IMR-90 (cell line): ENCODE results near the gene RAB6A. TPM values are rescaled to one million over a fixed set of nuclear protein-coding genes. Genes with fewer than 3 reads are reported as not detected.
A peak's percentile ranks its signal among the peaks of the same experiment; 100 is the strongest.

ENCODE experiments used
- ATAC-seq: fragments of 200-7000 bp; cut with Tn5 transposase; 2 replicates; pipeline ENCODE4 v1.9.1; 2020; ENCODE audit warnings: low read depth, mild to moderate bottlenecking, moderate library complexity
- BruUV-seq: library from RNA; stranded (reverse); fragments of 400-500 nt; replicated peaks from 2 replicates; lab custom pipeline; 2021; lab: Mats Ljungman, UMichigan
- CTCF ChIA-PET: fragments of 300-600 bp; formaldehyde crosslinking; extraction: SDS; loops from one replicate; lab custom pipeline; 2021; ENCODE audit warnings: antibody characterized with exemption; lab: Yijun Ruan, JAX
- POLR2A ChIA-PET: fragments of 300-600 bp; sonication (Branson Sonifier 250); formaldehyde crosslinking; loops from one replicate; lab custom pipeline; 2022; ENCODE audit warnings: antibody characterized with exemption; ENCODE audit not compliant: unreplicated experiment; lab: Charles Lee
- DNase-seq: peaks from one replicate; pipeline ENCODE4 v3.0.0; 2013
- H2AFZ ChIP-seq: replicated peaks from 2 replicates; pipeline ENCODE3; 2013; ENCODE audit warnings: low read length, mild to moderate bottlenecking; ENCODE audit not compliant: poor library complexity
- H2AK5ac ChIP-seq: 2 replicates; pipeline ENCODE4 v1.6.1; 2013; ENCODE audit warnings: low read depth, low read length, inconsistent platforms
- H2AK9ac ChIP-seq: replicated peaks from 2 replicates; pipeline ENCODE3; 2013; ENCODE audit warnings: mild to moderate bottlenecking, low read depth, low read length, moderate library complexity; ENCODE audit not compliant: poor library complexity
- H2BK120ac ChIP-seq: 2 replicates; pipeline ENCODE4 v1.6.1; 2013; ENCODE audit warnings: low read depth, low read length, inconsistent platforms
- H2BK15ac ChIP-seq: 3 replicates; pipeline ENCODE4 v1.6.1; 2013; ENCODE audit warnings: low read depth, low read length, inconsistent platforms
- H2BK20ac ChIP-seq: 2 replicates; pipeline ENCODE4 v1.6.1; 2013; ENCODE audit warnings: low read depth, mild to moderate bottlenecking, inconsistent platforms, low read length, moderate library complexity
- H2BK5ac ChIP-seq: 2 replicates; pipeline ENCODE4 v1.6.1; 2013; ENCODE audit warnings: mild to moderate bottlenecking, low read depth, low read length, inconsistent platforms; ENCODE audit not compliant: poor library complexity, severe bottlenecking
- H3K14ac ChIP-seq: replicated peaks from 2 replicates; pipeline ENCODE4 v1.6.1; 2013; ENCODE audit warnings: low read depth, low read length, inconsistent platforms
- H3K18ac ChIP-seq: 2 replicates; pipeline ENCODE4 v1.6.1; 2013; ENCODE audit warnings: low read depth, low read length, control low read depth
- H3K23ac ChIP-seq: 2 replicates; pipeline ENCODE4 v1.6.1; 2013; ENCODE audit warnings: low read depth, low read length, inconsistent platforms
- H3K27ac ChIP-seq: 2 replicates; pipeline ENCODE4 v1.5.1; 2013; ENCODE audit warnings: mild to moderate bottlenecking, control low read depth, low read length; ENCODE audit not compliant: insufficient read depth
- H3K27me3 ChIP-seq: 2 replicates; pipeline ENCODE4 v1.6.1; 2013; ENCODE audit warnings: low read length; ENCODE audit not compliant: control insufficient read depth, insufficient read depth
- H3K36me3 ChIP-seq: 2 replicates; pipeline ENCODE4 v1.6.1; 2013; ENCODE audit warnings: low read length, mixed read lengths; ENCODE audit not compliant: control insufficient read depth, insufficient read depth
- H3K4ac ChIP-seq: 2 replicates; pipeline ENCODE4 v1.6.1; 2013; ENCODE audit warnings: low read depth, low read length, inconsistent platforms
- H3K4me1 ChIP-seq: 2 replicates; pipeline ENCODE4 v1.6.1; 2013; ENCODE audit warnings: low read length, mixed read lengths; ENCODE audit not compliant: control insufficient read depth, insufficient read depth
- H3K4me2 ChIP-seq: 2 replicates; pipeline ENCODE4 v1.6.1; 2013; ENCODE audit warnings: low read depth, mild to moderate bottlenecking, control low read depth, low read length, moderate library complexity
- H3K4me3 ChIP-seq: 2 replicates; pipeline ENCODE4 v1.5.1; 2013; ENCODE audit warnings: low read depth, mild to moderate bottlenecking, control low read depth, low read length, moderate library complexity; ENCODE audit not compliant: insufficient read depth
- H3K56ac ChIP-seq: 2 replicates; pipeline ENCODE4 v1.6.1; 2013; ENCODE audit warnings: low read length, inconsistent platforms; ENCODE audit not compliant: insufficient read depth; ENCODE audit errors: extremely low read depth
- H3K79me1 ChIP-seq, 2 experiments: 2 replicates each; pipeline ENCODE4 v1.6.1; 2013; ENCODE audit warnings: low read length in 2 of 2, inconsistent platforms in 1 of 2, low read depth in 1 of 2
- H3K9ac ChIP-seq: 2 replicates; pipeline ENCODE4 v1.6.1; 2013; ENCODE audit warnings: low read depth, low read length, control low read depth
- H3K9me1 ChIP-seq: 2 replicates; pipeline ENCODE4 v1.6.1; 2013; ENCODE audit warnings: low read length, inconsistent platforms; ENCODE audit not compliant: insufficient read depth
- H3K9me3 ChIP-seq: 2 replicates; pipeline ENCODE4 v1.6.1; 2013; ENCODE audit warnings: low read length; ENCODE audit not compliant: control insufficient read depth, insufficient read depth
- H4K20me1 ChIP-seq: 2 replicates; pipeline ENCODE4 v1.6.1; 2013; ENCODE audit warnings: low read length, inconsistent platforms; ENCODE audit not compliant: insufficient read depth
- H4K5ac ChIP-seq: 2 replicates; pipeline ENCODE4 v1.6.1; 2013; ENCODE audit warnings: mild to moderate bottlenecking, low read depth, low read length, control low read depth
- H4K8ac ChIP-seq, 2 experiments: 2 replicates each; pipeline ENCODE4 v1.6.1; 2013; ENCODE audit warnings: low read depth in 2 of 2, low read length in 2 of 2, control low read depth in 1 of 2, inconsistent platforms in 1 of 2
- H4K91ac ChIP-seq: 2 replicates; pipeline ENCODE4 v1.6.1; 2013; ENCODE audit warnings: low read depth, low read length, inconsistent platforms; ENCODE audit not compliant: insufficient read depth
- BHLHE40 ChIP-seq: fragments of 150-350 bp; IDR thresholded peaks from 2 replicates; pipeline ENCODE4 v1.6.1; 2016; ENCODE audit warnings: mild to moderate bottlenecking, low read depth, low read length
- CEBPB ChIP-seq: IDR thresholded peaks from 2 replicates; pipeline ENCODE4 v1.6.1; 2012; ENCODE audit warnings: low read depth, low read length, improper control_type of control experiment
- CHD1 ChIP-seq: IDR thresholded peaks from 2 replicates; pipeline ENCODE4 v1.6.1; 2012; ENCODE audit warnings: low read depth, low read length, improper control_type of control experiment
- FOS ChIP-seq: fragments of 150-350 bp; IDR thresholded peaks from 2 replicates; pipeline ENCODE4 v1.6.1; 2016; ENCODE audit warnings: low read depth, low read length
- MAFK ChIP-seq: IDR thresholded peaks from 2 replicates; pipeline ENCODE4 v1.6.1; 2012; ENCODE audit warnings: low read depth, low read length, improper control_type of control experiment
- MAZ ChIP-seq: IDR thresholded peaks from 2 replicates; pipeline ENCODE4 v1.6.1; 2012; ENCODE audit warnings: low read depth, mild to moderate bottlenecking, low read length, improper control_type of control experiment, moderate library complexity, borderline replicate concordance
- MXI1 ChIP-seq: IDR thresholded peaks from 2 replicates; pipeline ENCODE4 v1.6.1; 2012; ENCODE audit warnings: low read depth, mild to moderate bottlenecking, low read length, moderate library complexity, borderline replicate concordance
- NFE2L2 ChIP-seq: fragments of 150-350 bp; IDR thresholded peaks from 2 replicates; pipeline ENCODE4 v1.6.1; 2016; ENCODE audit warnings: low read depth, mild to moderate bottlenecking, low read length
- POLR2A ChIP-seq: IDR thresholded peaks from 2 replicates; pipeline ENCODE4 v1.6.1; 2012; ENCODE audit warnings: mild to moderate bottlenecking, low read depth, low read length
- RAD21 ChIP-seq: IDR thresholded peaks from 2 replicates; pipeline ENCODE4 v1.6.1; 2012; ENCODE audit warnings: low read length, improper control_type of control experiment
- RCOR1 ChIP-seq: IDR thresholded peaks from 2 replicates; pipeline ENCODE4 v1.6.1; 2012; ENCODE audit warnings: mild to moderate bottlenecking, low read length, improper control_type of control experiment; ENCODE audit not compliant: insufficient replicate concordance
- RFX5 ChIP-seq: IDR thresholded peaks from 2 replicates; pipeline ENCODE4 v1.8.0; 2012; ENCODE audit warnings: low read depth, mild to moderate bottlenecking, low read length, moderate library complexity
- SMC3 ChIP-seq: fragments of 150-350 bp; IDR thresholded peaks from 2 replicates; pipeline ENCODE4 v1.6.1; 2016; ENCODE audit warnings: low read depth, mild to moderate bottlenecking, antibody characterized with exemption, low read length, moderate library complexity
- WGBS, 2 experiments: methylation state at CpG; one replicate each; pipeline versions ENCODE4 v1.1.5 to v1.1.7; 2013; ENCODE audit warnings: missing lambda C conversion rate in 2 of 2; ENCODE audit not compliant: insufficient read length in 1 of 2; ENCODE audit errors: extremely low coverage in 2 of 2; 5-methylcytosine and 5-hydroxymethylcytosine counted together
- dilution Hi-C: fragments of 300-500 bp; cut with HindIII; formaldehyde crosslinking; loops from one replicate; pipeline ENCODE4 v1.14.3; 2018; ENCODE audit warnings: low sequenced_read_pairs; ENCODE audit not compliant: unreplicated experiment
- in situ Hi-C: fragments of 300-500 bp; cut with MboI; formaldehyde crosslinking; loops from 3 replicates; pipeline ENCODE4 v1.14.3; 2019; ENCODE audit warnings: low sequenced_read_pairs, inconsistent platforms, mixed read lengths
- intact Hi-C: fragments of 100-400 bp; cut with micrococcal nuclease; formaldehyde crosslinking; loops from 2 replicates; pipeline ENCODE4 v1.10.0; 2022
- polyA plus RNA-seq, 3 experiments: library from polyadenylated mRNA; depleted of rRNA; stranded (reverse); fragments of >200 nt; gene quantifications; 2 replicates each; pipeline ENCODE4 v1.2.3, GENCODE V29; 2012; ENCODE audit warnings: low replicate concordance in 1 of 3
- total RNA-seq: library from RNA; depleted of rRNA; stranded (reverse); fragments of >200 nt; gene quantifications from 2 replicates; pipeline ENCODE4 v1.2.3, GENCODE V29; 2012
- TF ChIP-seq, protein P1 (sequence below): fragments of 150-350 bp; IDR thresholded peaks from 2 replicates; pipeline ENCODE4 v1.6.1; 2017; ENCODE audit warnings: mild to moderate bottlenecking, antibody characterized with exemption, low read length, low read depth
- TF ChIP-seq, protein P2 (sequence below): conservative IDR thresholded peaks from 2 replicates; pipeline ENCODE4 v1.5.1; 2012; ENCODE audit warnings: mild to moderate bottlenecking, low read depth, low read length, improper control_type of control experiment
- TF ChIP-seq, protein P3 (sequence below): fragments of 150-350 bp; IDR thresholded peaks from 2 replicates; pipeline ENCODE4 v1.6.1; 2016; ENCODE audit warnings: low read depth, mild to moderate bottlenecking, low read length, moderate library complexity, borderline replicate concordance

RAB6A gene
- total and polyA plus RNA-seq, 2 of the 4 experiments (the other 2 are of a cell fraction), result 65.5 to 81.0 TPM

DNA sequence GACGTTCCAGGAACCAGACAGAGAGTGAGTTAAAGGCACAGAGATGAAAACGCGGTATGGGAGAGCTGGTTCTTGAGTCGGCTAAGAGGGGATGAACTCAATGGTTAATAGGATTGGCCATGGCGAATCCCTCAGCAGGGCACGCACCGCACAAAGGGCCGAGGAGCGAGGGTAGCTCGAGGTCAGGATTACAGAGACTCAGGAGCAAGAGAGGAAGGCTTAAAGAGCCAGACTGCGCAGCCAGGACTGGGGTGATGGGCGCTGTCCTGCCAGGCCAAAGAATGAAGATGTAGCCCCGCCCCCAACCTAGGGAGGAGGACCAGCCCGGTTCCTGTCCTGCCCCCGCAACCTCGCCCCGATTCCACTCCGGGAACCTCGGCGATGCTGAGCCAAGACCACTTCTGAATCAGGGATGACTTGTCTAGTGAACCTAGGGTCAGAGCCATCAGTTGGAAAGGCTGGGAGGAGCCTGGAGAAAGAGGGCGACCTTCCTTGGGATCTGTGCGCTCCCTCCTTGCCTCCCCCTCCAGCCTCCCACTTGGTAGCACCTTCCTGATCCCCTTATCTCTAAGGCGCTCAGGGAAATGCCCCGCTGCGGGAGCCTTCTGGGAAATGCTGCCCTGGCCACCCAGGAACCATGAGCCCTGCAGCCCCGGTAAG is 114.8 kb downstream of the RAB6A start, which contains the start of gene PLEKHB1:
TSS of gene PLEKHB1 (plus strand) at position 610 of the 660 bp plus-strand sequence. CDS start at position 638, 28 bp downstream.
- H3K9ac ChIP-seq, result no peak within 1 kb of the TSS
- POLR2A ChIA-PET, result no interaction called here
- H2AK9ac ChIP-seq, result peak within 1 kb of the TSS; percentile 5
- no peak within 1 kb of the TSS for H3K56ac ChIP-seq
- in situ Hi-C loops, result no loop called here
- H3K36me3 ChIP-seq, result no peaks in the 10 kb centered on the region
- no peak within 1 kb of the TSS for H2BK120ac ChIP-seq
- H3K18ac ChIP-seq, result no peak within 1 kb of the TSS
- no peak within 1 kb of the TSS for H3K4me3 ChIP-seq
- H3K27ac ChIP-seq, result no peak within 1 kb of the TSS
- H3K4me2 ChIP-seq, result no peak within 1 kb of the TSS
- no peak within 1 kb of the TSS for H3K4ac ChIP-seq
- TF ChIP-seq FOS (no peak), RCOR1 (no peak), CHD1 (no peak), MXI1 (no peak), RAD21 (no peak), POLR2A (no peak), RFX5 (no peak), MAFK (no peak), SMC3 (no peak), MAZ (no peak), CEBPB (no peak), BHLHE40 (no peak), NFE2L2 (no peak)
- TF ChIP-seq, protein P1, sequence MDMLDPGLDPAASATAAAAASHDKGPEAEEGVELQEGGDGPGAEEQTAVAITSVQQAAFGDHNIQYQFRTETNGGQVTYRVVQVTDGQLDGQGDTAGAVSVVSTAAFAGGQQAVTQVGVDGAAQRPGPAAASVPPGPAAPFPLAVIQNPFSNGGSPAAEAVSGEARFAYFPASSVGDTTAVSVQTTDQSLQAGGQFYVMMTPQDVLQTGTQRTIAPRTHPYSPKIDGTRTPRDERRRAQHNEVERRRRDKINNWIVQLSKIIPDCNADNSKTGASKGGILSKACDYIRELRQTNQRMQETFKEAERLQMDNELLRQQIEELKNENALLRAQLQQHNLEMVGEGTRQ, result no peak
- TF ChIP-seq, protein P2, sequence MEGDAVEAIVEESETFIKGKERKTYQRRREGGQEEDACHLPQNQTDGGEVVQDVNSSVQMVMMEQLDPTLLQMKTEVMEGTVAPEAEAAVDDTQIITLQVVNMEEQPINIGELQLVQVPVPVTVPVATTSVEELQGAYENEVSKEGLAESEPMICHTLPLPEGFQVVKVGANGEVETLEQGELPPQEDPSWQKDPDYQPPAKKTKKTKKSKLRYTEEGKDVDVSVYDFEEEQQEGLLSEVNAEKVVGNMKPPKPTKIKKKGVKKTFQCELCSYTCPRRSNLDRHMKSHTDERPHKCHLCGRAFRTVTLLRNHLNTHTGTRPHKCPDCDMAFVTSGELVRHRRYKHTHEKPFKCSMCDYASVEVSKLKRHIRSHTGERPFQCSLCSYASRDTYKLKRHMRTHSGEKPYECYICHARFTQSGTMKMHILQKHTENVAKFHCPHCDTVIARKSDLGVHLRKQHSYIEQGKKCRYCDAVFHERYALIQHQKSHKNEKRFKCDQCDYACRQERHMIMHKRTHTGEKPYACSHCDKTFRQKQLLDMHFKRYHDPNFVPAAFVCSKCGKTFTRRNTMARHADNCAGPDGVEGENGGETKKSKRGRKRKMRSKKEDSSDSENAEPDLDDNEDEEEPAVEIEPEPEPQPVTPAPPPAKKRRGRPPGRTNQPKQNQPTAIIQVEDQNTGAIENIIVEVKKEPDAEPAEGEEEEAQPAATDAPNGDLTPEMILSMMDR, result no peak
- TF ChIP-seq, protein P3, sequence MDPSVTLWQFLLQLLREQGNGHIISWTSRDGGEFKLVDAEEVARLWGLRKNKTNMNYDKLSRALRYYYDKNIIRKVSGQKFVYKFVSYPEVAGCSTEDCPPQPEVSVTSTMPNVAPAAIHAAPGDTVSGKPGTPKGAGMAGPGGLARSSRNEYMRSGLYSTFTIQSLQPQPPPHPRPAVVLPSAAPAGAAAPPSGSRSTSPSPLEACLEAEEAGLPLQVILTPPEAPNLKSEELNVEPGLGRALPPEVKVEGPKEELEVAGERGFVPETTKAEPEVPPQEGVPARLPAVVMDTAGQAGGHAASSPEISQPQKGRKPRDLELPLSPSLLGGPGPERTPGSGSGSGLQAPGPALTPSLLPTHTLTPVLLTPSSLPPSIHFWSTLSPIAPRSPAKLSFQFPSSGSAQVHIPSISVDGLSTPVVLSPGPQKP, result no peak
- H2BK20ac ChIP-seq, result no peak within 1 kb of the TSS
- H3K23ac ChIP-seq, result no peak within 1 kb of the TSS; the same call in 1 of the 2 replicates
- no peak within 1 kb of the TSS for H4K91ac ChIP-seq
- WGBS, 2 experiments, result 31% methylated on average over 12 of the region's 26 CpGs; no CpG with 5 or more reads in 1 of the 2 experiments
- no peak within 1 kb of the TSS for H2AK5ac ChIP-seq
- peak within 1 kb of the TSS; percentile 87 for H2AFZ ChIP-seq
- no peak within 1 kb of the TSS for H2BK5ac ChIP-seq
- H2BK15ac ChIP-seq, result no peak within 1 kb of the TSS
- ATAC-seq (no peak), DNase-seq (no peak)
- no peak within 1 kb of the TSS; the same call in 1 of the 2 replicates for H3K14ac ChIP-seq
- peaks cover 2% of the 10 kb centered on the region; the same call in 1 of the 2 replicates for H3K4me1 ChIP-seq
- H3K79me1 ChIP-seq, result no peaks in the 10 kb centered on the region
- no TSS peak for BruUV-seq
- CTCF ChIA-PET, result no interaction called here
- no peaks in the 10 kb centered on the region for H4K20me1 ChIP-seq
- peaks cover 29% of the 10 kb centered on the region for H3K27me3 ChIP-seq
- no peak within 1 kb of the TSS for H4K8ac ChIP-seq
- no peaks in the 10 kb centered on the region; the same call in 1 of the 2 replicates for H3K9me1 ChIP-seq
- H3K9me3 ChIP-seq, result no peaks in the 10 kb centered on the region
- intact Hi-C loops, result no loop called here
- H4K5ac ChIP-seq, result no peak within 1 kb of the TSS
- dilution Hi-C loops, result no loop called here
